K562 (cell line): ENCODE measurements around the gene R3HDM2. TPM values are rescaled to one million over a fixed set of nuclear protein-coding genes. Genes with fewer than 3 reads are reported as not detected.

Source experiments
- ARID3A ChIP-seq: IDR thresholded peaks from 2 replicates; pipeline ENCODE4 v1.6.1; 2012; ENCODE audit warnings: low read depth, low read length, improper control_type of control experiment, borderline replicate concordance
- BRCA1 ChIP-seq, 2 experiments: fragments of 450-650 bp in 1 of 2; sonication (generic) in 1 of 2; formaldehyde crosslinking in 1 of 2; IDR thresholded peaks; 2 replicates each; pipeline versions ENCODE4 v1.5.0 to v1.6.1; 2017 to 2020; ENCODE audit warnings: mild to moderate bottlenecking in 1 of 2, missing genetic modification reagents in 1 of 2
- CTBP1 ChIP-seq: fragments of 450-650 bp; IDR thresholded peaks from 2 replicates; pipeline ENCODE4 v1.6.1; 2016; ENCODE audit warnings: borderline replicate concordance
- DEAF1 ChIP-seq: fragments of 450-650 bp; formaldehyde crosslinking; IDR thresholded peaks from 2 replicates; pipeline ENCODE4 v1.4.0; 2020; ENCODE audit warnings: mild to moderate bottlenecking, moderate library complexity
- EP300 ChIP-seq: IDR thresholded peaks from 2 replicates; pipeline ENCODE4 v1.6.1; 2012; ENCODE audit warnings: low read length, improper control_type of control experiment
- IFI16 ChIP-seq: fragments of 250-450 bp; sonication (Bioruptor Pico); IDR thresholded peaks from 2 replicates; pipeline ENCODE4 v2.1.2; 2022; ENCODE audit warnings: mild to moderate bottlenecking, inconsistent platforms
- NFXL1 ChIP-seq: fragments of 450-650 bp; formaldehyde crosslinking; IDR thresholded peaks from 2 replicates; pipeline ENCODE4 v1.4.0; 2021; ENCODE audit warnings: mild to moderate bottlenecking
- PML ChIP-seq: IDR thresholded peaks from 2 replicates; pipeline ENCODE4 v1.6.1; 2012; ENCODE audit warnings: low read length, inconsistent platforms
- SAP30 ChIP-seq: fragments of 200-600 bp; sonication (generic); IDR thresholded peaks from 2 replicates; pipeline ENCODE4 v1.6.1; 2012; ENCODE audit warnings: borderline replicate concordance, low read depth, mild to moderate bottlenecking, moderate library complexity, low read length, control low read depth, inconsistent platforms; ENCODE audit not compliant: insufficient read depth, poor library complexity, severe bottlenecking
- TRIM24 ChIP-seq, 2 experiments: fragments of 450-650 bp; IDR thresholded peaks; 2 replicates each; pipeline ENCODE4 v1.6.1; 2016
- ZNF408 ChIP-seq: fragments of 250-450 bp; sonication (Bioruptor Pico); IDR thresholded peaks from 2 replicates; pipeline ENCODE4 v1.4.0; 2020; ENCODE audit warnings: low read depth, mild to moderate bottlenecking, moderate library complexity
- ZNF644 ChIP-seq: fragments of 200-800 bp; sonication (Bioruptor generic); IDR thresholded peaks from 2 replicates; pipeline ENCODE4 v1.6.1; 2016; ENCODE audit warnings: low read depth, missing genetic modification characterization, missing compliant biosample characterization
- polyA plus RNA-seq, 8 experiments: library from polyadenylated mRNA; depleted of rRNA in 4 of 8; stranded (reverse) in 5 of 8; unstranded in 3 of 8; fragments of >200 nt; fragmentation: Nextera tagmentation in 2 of 8; fragmentation: Illumina TruSeq in 1 of 8; extraction: Ambion mirVana in 2 of 8; extraction: Trizol in 1 of 8; gene quantifications; 2 replicates each; pipeline versions ENCODE4 v1.2.1 to v1.2.3, GENCODE V29; 2011 to 2014; ENCODE audit warnings: inconsistent platforms in 1 of 8, missing spikeins in 1 of 8
- total RNA-seq, 7 experiments: library from RNA; depleted of rRNA in 6 of 7; stranded (reverse); fragments of >200 nt in 6 of 7; fragmentation: Illumina TruSeq in 2 of 7; extraction: Trizol in 2 of 7; gene quantifications; 2 replicates each; pipeline versions ENCODE4 v1.2.1 to v1.2.3, GENCODE V29; 2011 to 2021; ENCODE audit warnings: low replicate concordance in 1 of 7
- TF ChIP-seq, protein P1 (sequence below): sonication (generic); formaldehyde crosslinking; IDR thresholded peaks from 2 replicates; pipeline ENCODE4 v1.5.0; 2020; ENCODE audit warnings: missing genetic modification reagents

R3HDM2 gene
- total and polyA plus RNA-seq, 9 of the 15 experiments (the other 6 are each of a cell fraction or from before 2014, with no cell fraction given) = 3.3 to 18.8 (median 9.0) TPM

GRCh38 chr12:57280211-57281062 lies 150.4 kb downstream of the R3HDM2 start (continued):
- no peak for TF ChIP-seq DEAF1 (CRISPR knock-in tag)
- peak; percentile 74; the same call in 1 of the 2 replicates for TF ChIP-seq NFXL1 (CRISPR knock-in tag)
- no peak for TF ChIP-seq BRCA1 (IDR thresholded peaks at IDR 0.05)
- no peak for TF ChIP-seq BRCA1 (CRISPR knock-in tag; IDR thresholded peaks at IDR 0.05)
- no peak for TF ChIP-seq ZNF408 (CRISPR knock-in tag)
- TF ChIP-seq ZNF644 (tag) = no peak
- TF ChIP-seq SAP30 = no peak
- TF ChIP-seq CTBP1 = peak; percentile 73
- TF ChIP-seq ARID3A = no peak
- TF ChIP-seq EP300 = peak; percentile 61; the same call in 1 of the 2 replicates
- TF ChIP-seq, protein P1, sequence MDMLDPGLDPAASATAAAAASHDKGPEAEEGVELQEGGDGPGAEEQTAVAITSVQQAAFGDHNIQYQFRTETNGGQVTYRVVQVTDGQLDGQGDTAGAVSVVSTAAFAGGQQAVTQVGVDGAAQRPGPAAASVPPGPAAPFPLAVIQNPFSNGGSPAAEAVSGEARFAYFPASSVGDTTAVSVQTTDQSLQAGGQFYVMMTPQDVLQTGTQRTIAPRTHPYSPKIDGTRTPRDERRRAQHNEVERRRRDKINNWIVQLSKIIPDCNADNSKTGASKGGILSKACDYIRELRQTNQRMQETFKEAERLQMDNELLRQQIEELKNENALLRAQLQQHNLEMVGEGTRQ = peak; percentile 67
- TF ChIP-seq PML = 0 out of 2 replicates have a peak, but pooled peaks have one; percentile 35
- peak in 1 of 2 experiments; percentile 32; a peak in 1 of 4 replicates for TF ChIP-seq TRIM24 (IDR thresholded peaks at IDR 0.05)
- TF ChIP-seq IFI16 (CRISPR knock-in tag) = no peak
